Stimulated activated naive CD8-positive, alpha-beta T cell treated with anti-CD3 and anti-CD28 coated beads, Interleukin-15, amount 100 ng/mL, for 72 hours (primary cell): ENCODE data around the gene DAO.

ENCODE experiments used
- ATAC-seq: fragments of 150-1000 bp; cut with Tn5 transposase; 2 replicates; pipeline ENCODE4 v1.10.0; 2021; ENCODE audit warnings: mild to moderate bottlenecking, moderate library complexity
- DNase-seq, 2 donors: peaks; one replicate each; pipeline ENCODE4 v3.0.0; 2021 to 2022
- H3K27ac Mint-ChIP-seq, 2 donors: one replicate each; pipeline ENCODE4 v1.8.0; 2022; ENCODE audit warnings: mild to moderate bottlenecking in 2 of 2, mixed read lengths in 2 of 2, moderate library complexity in 2 of 2
- H3K27me3 Mint-ChIP-seq: one replicate; pipeline ENCODE4 v1.8.0; 2022; ENCODE audit warnings: mixed read lengths
- H3K4me1 Mint-ChIP-seq: one replicate; pipeline ENCODE4 v1.8.0; 2022; ENCODE audit warnings: mild to moderate bottlenecking, mixed read lengths
- H3K4me3 Mint-ChIP-seq, 2 donors: one replicate each; pipeline ENCODE4 v1.8.0; 2022; ENCODE audit warnings: mild to moderate bottlenecking in 2 of 2, mixed read lengths in 2 of 2, moderate library complexity in 1 of 2
- H3K9me3 Mint-ChIP-seq, 2 donors: one replicate each; pipeline ENCODE4 v1.8.0; 2022; ENCODE audit warnings: mixed read lengths in 2 of 2

The DAO gene

DNA sequence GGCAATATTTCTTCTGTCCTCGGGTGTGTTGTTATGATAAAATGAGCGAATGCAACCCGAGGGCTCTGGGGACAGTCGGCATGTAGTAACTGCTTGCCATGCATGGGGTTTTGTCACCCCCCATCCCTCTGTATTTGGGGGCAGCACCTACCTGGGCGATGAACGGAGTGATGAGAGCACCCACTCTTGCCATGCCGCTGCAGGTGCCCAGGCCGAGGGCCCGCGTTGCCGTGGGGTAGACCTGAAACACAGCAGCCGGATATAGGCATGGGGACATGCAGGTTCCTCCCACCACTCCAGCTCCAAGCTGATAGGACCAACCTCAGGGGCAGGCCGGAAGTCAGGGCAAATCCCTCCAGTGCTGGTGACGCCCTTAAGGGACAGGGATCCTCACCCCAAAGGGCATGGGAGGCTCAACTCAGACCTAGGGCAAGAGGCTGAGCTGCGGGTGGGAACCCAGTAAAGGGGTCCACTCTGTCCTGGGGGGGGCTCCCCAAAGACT lies 35.8 kb downstream of the DAO start:
- Mint-ChIP-seq H3K4me1 (peaks cover 5% of the 10 kb centered on the region), H3K4me3 (no peak overlapping the region), H3K27me3 (peaks cover 11% of the 10 kb centered on the region), H3K27ac (no peak overlapping the region), H3K9me3 (peaks cover 10 to 12% of the 10 kb centered on the region in 2 donors)
- ATAC-seq, result no peak
- DNase-seq, result no peak

GRCh38 chr12:108916336-108916735 lies 36.4 kb downstream of the DAO start:
- DNase-seq (no peak), ATAC-seq (no peak)
- H3K27me3 Mint-ChIP-seq, result peaks cover 11% of the 10 kb centered on the region
- no peak overlapping the region for H3K27ac Mint-ChIP-seq
- H3K9me3 Mint-ChIP-seq, result peaks cover 10 to 12% of the 10 kb centered on the region in 2 donors
- no peak overlapping the region for H3K4me3 Mint-ChIP-seq
- H3K4me1 Mint-ChIP-seq, result peaks cover 5% of the 10 kb centered on the region

GRCh38 chr12:108918206-108918605 lies 38.3 kb downstream of the DAO start:
- ATAC-seq (no peak), DNase-seq (no peak)
- Mint-ChIP-seq H3K4me3 (no peak overlapping the region), H3K9me3 (peaks cover 10 to 12% of the 10 kb centered on the region in 2 donors), H3K27me3 (peaks cover 11% of the 10 kb centered on the region), H3K27ac (no peak overlapping the region), H3K4me1 (peaks cover 5% of the 10 kb centered on the region)

DNA sequence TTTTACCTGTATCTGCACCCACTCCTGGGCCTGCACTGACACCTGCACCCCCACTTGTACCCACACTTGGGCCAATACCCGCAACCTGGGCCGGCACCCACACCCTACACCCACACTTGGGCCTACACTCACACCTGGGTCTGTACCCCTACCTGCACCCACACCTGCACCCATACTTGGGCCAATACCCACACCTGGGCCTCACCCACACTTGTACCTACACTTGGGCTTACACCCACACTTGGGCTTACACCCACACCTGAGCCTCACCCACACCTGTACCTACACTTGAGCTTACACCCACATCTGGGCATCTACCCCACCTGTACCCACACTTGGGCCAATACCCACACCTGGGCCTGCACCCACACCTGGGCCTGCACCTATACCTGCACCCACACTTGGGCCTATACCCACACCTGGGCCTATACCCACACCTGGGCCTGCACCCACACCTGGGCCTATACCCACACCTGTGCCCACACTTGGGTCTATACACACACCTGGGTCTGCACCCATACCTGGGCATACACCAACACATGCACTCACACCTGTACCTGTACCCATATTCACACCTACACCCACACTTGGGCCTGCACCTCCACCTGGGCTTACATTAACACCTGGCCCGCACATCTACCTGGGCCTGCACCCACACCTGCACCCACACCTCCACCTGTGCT lies 39.2 kb downstream of the DAO start:
- Mint-ChIP-seq H3K27ac (no peak overlapping the region), H3K9me3 (peaks cover 10 to 12% of the 10 kb centered on the region in 2 donors), H3K4me1 (peaks cover 1% of the 10 kb centered on the region), H3K27me3 (peaks cover 4% of the 10 kb centered on the region), H3K4me3 (no peak overlapping the region)
- DNase-seq (no peak), ATAC-seq (no peak)

- H3K27ac Mint-ChIP-seq, result no peak overlapping the region
- no peaks in the 10 kb centered on the region for H3K4me1 Mint-ChIP-seq
- H3K4me3 Mint-ChIP-seq, result no peak overlapping the region
- peaks cover 16 to 21% of the 10 kb centered on the region in 2 donors for H3K9me3 Mint-ChIP-seq
- no peaks in the 10 kb centered on the region for H3K27me3 Mint-ChIP-seq
- no peak for ATAC-seq
- no peak for DNase-seq
Observed at GRCh38 chr12:108921946-108922345, 42.1 kb downstream of the DAO start.

- H3K27ac Mint-ChIP-seq, result no peak overlapping the region
- H3K4me3 Mint-ChIP-seq, result no peak overlapping the region
- no peaks in the 10 kb centered on the region for H3K27me3 Mint-ChIP-seq
- ATAC-seq, result no peak
- peaks cover 16 to 21% of the 10 kb centered on the region in 2 donors for H3K9me3 Mint-ChIP-seq
- no peak for DNase-seq
- H3K4me1 Mint-ChIP-seq, result no peaks in the 10 kb centered on the region
Observed at GRCh38 chr12:108922918-108923317, 43.0 kb downstream of the DAO start.

- Mint-ChIP-seq H3K4me1 (no peaks in the 10 kb centered on the region), H3K9me3 (peaks cover 7 to 9% of the 10 kb centered on the region in 2 donors), H3K27me3 (no peaks in the 10 kb centered on the region), H3K4me3 (no peak overlapping the region), H3K27ac (no peak overlapping the region)
- DNase-seq, result no peak
- ATAC-seq, result no peak
Observed at GRCh38 chr12:108928695-108929094, 48.8 kb downstream of the DAO start.

DNA sequence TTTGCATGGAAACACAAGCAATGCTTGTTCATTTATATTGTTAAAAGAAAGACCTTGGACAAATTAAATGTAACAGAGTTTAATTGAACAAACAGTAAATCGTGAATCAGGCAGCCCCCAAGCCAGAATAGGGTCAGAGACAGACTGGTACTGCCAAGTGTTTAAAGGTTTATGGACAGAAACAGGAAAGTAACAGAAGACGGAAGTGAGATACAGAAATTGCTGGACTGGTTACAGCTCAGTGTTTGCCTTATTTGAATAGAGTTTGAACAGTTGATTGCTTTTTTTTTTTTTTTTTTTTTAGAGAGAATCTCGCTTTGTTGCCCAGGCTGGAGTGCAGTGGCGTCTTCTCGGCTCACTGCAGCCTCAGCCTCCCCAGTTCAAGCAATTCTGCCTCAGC lies 50.3 kb downstream of the DAO start:
- Mint-ChIP-seq H3K4me3 (no peak overlapping the region), H3K27me3 (no peaks in the 10 kb centered on the region), H3K9me3 (peaks cover 6 to 7% of the 10 kb centered on the region in 2 donors), H3K4me1 (no peaks in the 10 kb centered on the region), H3K27ac (peak overlapping the region in 1 of 2 donors; percentile 50)
- DNase-seq, result no peak
- ATAC-seq, result no peak

- H3K9me3 Mint-ChIP-seq, result peaks cover 0 to 1% of the 10 kb centered on the region in 2 donors
- ATAC-seq, result no peak
Observed at GRCh38 chr12:108930756-108931155, 50.9 kb downstream of the DAO start.

GRCh38 chr12:108933949-108934348 lies 54.1 kb downstream of the DAO start:
- Mint-ChIP-seq H3K9me3 (no peaks in the 10 kb centered on the region), H3K27me3 (no peaks in the 10 kb centered on the region), H3K27ac (no peak overlapping the region), H3K4me1 (no peaks in the 10 kb centered on the region), H3K4me3 (no peak overlapping the region)
- no peak for DNase-seq
- ATAC-seq, result no peak

More at GRCh38 chr12:108930756-108931155, 50.9 kb downstream of the DAO start:
- no peak for DNase-seq
- H3K27me3 Mint-ChIP-seq, result no peaks in the 10 kb centered on the region
- no peak overlapping the region for H3K4me3 Mint-ChIP-seq
- no peaks in the 10 kb centered on the region for H3K4me1 Mint-ChIP-seq
- H3K27ac Mint-ChIP-seq, result no peak overlapping the region

- H3K27ac Mint-ChIP-seq, result no peak overlapping the region
- ATAC-seq (no peak), DNase-seq (no peak)
- no peaks in the 10 kb centered on the region for H3K27me3 Mint-ChIP-seq
- H3K4me1 Mint-ChIP-seq, result no peaks in the 10 kb centered on the region
- H3K4me3 Mint-ChIP-seq, result no peak overlapping the region
- no peaks in the 10 kb centered on the region for H3K9me3 Mint-ChIP-seq
Observed at GRCh38 chr12:108935159-108935763, 55.4 kb downstream of the DAO start.

DNA sequence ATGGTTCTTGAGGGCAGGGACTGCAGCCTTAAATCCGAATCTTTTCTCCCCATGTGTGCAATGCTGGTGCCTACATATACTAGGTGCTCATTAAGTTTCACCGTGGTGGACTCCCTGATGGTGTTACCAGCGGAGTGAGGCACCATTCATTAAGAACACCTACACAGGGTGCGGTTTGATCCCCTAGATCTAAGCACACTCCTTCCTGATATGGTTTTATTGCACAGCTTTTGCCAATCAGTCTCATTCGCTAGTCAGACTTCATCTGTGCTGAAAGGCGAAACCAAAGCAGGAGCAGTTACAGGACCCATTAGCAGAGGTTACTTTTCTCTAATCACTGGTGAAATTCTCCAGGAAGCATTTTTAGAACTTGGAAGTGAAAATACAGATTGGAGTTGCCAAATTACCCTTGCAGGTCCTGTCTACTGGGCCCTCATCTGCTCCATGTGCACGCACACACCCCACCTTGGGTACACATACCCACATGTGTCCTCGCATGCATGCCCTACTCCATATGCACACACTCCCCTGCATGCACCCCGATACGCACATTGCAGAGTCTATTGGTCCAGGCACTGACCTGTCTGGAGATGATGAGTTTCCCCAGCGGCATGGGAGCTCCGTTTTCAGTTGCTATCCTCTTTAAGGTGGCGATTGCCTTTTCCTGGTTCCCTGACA lies 58.5 kb downstream of the DAO start:
- no peak for DNase-seq
- Mint-ChIP-seq H3K27me3 (no peaks in the 10 kb centered on the region), H3K9me3 (no peaks in the 10 kb centered on the region), H3K4me3 (no peak overlapping the region), H3K27ac (no peak overlapping the region), H3K4me1 (no peaks in the 10 kb centered on the region)
- ATAC-seq, result no peak

- DNase-seq (no peak), ATAC-seq (peak; percentile 75)
- no peak overlapping the region for H3K4me3 Mint-ChIP-seq
- no peak overlapping the region for H3K27ac Mint-ChIP-seq
- H3K4me1 Mint-ChIP-seq, result no peaks in the 10 kb centered on the region
- no peaks in the 10 kb centered on the region for H3K9me3 Mint-ChIP-seq
- H3K27me3 Mint-ChIP-seq, result no peaks in the 10 kb centered on the region
Observed at GRCh38 chr12:108939594-108939993, 59.7 kb downstream of the DAO start.

DNA sequence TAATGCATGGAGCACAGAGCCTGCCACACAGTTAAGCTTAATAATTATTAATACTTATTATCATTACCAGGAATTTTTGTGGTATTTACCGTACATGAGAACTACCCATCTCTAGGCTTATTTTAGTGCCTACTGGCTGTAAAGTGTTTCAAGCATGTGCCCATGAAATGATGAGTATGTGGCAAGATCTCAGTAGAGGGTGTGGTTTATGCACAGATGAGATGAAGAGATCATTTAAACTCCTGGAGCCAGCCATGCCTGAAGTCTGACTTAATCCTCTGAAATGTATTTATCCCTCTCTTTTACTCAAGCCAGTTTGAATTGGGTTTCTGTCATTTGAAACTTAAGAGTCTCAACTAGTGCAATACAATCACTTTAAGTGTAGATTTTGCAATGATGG lies 60.2 kb downstream of the DAO start:
- H3K4me3 Mint-ChIP-seq, result no peak overlapping the region
- DNase-seq, result no peak
- H3K9me3 Mint-ChIP-seq, result no peaks in the 10 kb centered on the region
- no peak for ATAC-seq
- H3K27me3 Mint-ChIP-seq, result no peaks in the 10 kb centered on the region
- no peaks in the 10 kb centered on the region for H3K4me1 Mint-ChIP-seq
- no peak overlapping the region for H3K27ac Mint-ChIP-seq

- H3K27me3 Mint-ChIP-seq, result peaks cover 8% of the 10 kb centered on the region
- H3K9me3 Mint-ChIP-seq, result peaks cover 6 to 8% of the 10 kb centered on the region in 2 donors
- DNase-seq, result no peak
Observed at GRCh38 chr12:108947097-108947496, 67.2 kb downstream of the DAO start.

GRCh38 chr12:108948367-108948766 lies 68.5 kb downstream of the DAO start:
- Mint-ChIP-seq H3K4me1 (no peaks in the 10 kb centered on the region), H3K27ac (no peak overlapping the region), H3K27me3 (peaks cover 8% of the 10 kb centered on the region), H3K4me3 (no peak overlapping the region), H3K9me3 (peaks cover 6 to 8% of the 10 kb centered on the region in 2 donors)
- DNase-seq, result no peak
- no peak for ATAC-seq

More at GRCh38 chr12:108947097-108947496, 67.2 kb downstream of the DAO start:
- H3K4me1 Mint-ChIP-seq, result no peaks in the 10 kb centered on the region
- H3K27ac Mint-ChIP-seq, result peak overlapping the region in 1 of 2 donors; percentile 51
- ATAC-seq, result no peak
- no peak overlapping the region for H3K4me3 Mint-ChIP-seq
